Anterior cingulate cortex (tissue), 58 donors: Measurements from ENCODE around the gene CST4.
"Not testable (repeated sequence)": the region's sequence is repeated elsewhere in the genome, so short reads cannot be mapped to it uniquely, and the experiment has no call there.

ENCODE experiments used
- DNase-seq, 58 donors: peaks; one replicate each; lab custom pipeline; 2025; lab: John Stamatoyannopoulos, UW

The CST4 gene

DNA sequence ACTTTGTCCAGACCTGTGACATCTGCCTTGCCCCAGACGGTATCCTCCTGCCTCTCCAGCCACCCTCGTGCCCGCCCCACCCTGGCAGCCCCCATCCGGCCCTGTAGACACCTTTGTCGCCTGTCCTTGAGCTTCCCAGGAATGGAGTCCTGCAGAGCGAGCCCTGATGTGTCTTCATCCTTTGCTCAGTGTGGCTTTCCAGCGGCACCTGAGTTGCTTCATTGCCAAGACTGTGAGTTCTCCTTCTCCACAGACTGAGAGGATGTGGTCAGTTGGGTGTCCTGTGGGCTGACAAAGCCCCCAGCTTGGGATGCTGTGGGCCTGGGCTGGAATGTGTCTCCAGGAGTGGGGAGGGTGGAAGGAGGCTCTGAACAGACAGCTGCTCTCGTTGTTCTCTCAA lies 1.7 kb upstream of the CST4 start:
- DNase-seq, result no peak

DNA sequence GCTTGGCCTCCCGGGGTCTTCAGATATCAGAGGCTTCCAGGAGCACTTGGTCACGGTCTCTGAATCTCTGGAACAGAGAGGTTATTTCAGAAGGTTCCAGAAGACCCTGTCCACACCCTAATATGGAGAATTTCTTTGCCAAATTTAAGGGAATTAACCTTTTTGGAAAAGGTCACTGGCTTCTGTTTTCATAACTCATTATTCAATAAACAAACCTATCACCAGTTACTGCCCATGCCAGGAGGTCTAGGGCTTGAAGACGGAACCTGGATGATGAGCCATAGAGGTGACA lies 507 bp upstream of the CST4 start:
- DNase-seq, result no peak

DNA sequence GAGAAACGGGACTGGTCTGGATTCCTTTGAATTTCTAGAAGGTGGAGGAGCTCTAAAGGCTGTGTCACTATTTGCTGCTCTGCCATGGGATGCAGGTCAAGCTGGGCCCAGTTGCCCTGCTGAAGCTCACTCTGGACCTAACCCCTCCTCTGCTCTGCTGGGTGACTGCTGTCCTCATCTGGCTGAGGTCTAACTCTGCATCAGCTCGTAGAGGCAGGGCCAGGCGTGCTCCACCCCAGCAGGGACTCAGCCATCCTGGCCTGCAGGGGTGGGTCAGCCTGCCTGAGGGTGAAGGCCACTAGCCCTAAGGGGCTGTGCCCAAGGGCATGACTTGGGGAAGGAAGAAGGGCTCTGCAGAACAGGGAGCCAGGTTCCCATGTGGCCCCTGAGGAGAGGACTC lies 852 bp downstream of the CST4 start:
- DNase-seq, result no peak

DNA sequence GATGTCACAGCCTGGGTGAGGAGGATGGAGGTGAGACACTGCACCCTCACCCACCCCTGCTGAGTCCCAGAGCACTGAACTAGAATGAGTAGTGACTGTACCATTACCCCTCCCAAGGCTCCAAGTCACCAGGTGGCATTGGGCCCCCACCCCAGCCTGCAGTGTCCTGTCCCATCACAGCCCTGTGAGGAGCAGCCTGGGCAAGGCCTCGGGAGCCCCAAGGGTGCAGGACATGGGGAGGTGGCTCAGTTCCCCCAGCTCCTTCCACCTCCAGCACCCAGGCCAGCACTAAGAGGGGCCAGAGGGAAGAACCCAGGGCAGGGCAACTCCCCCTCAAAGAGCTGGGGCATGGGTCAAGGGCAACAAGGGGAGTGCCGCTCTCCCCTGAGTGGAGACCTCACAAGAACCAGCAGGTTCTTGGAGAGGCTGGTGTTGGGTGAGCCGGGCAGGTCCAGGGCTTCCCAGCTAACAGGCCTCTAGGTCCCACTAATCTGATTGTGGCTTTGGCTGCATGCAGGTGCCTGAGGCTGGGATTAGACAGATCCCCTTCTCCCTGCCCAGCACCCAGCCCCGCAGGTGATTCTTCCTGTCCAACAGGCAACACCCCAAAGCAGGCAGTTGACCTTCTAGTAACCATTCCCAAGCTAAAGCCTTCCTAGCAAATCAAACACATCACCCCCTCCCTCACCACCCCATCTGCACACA lies 2.6 kb downstream of the CST4 start:
- no peak for DNase-seq

DNA sequence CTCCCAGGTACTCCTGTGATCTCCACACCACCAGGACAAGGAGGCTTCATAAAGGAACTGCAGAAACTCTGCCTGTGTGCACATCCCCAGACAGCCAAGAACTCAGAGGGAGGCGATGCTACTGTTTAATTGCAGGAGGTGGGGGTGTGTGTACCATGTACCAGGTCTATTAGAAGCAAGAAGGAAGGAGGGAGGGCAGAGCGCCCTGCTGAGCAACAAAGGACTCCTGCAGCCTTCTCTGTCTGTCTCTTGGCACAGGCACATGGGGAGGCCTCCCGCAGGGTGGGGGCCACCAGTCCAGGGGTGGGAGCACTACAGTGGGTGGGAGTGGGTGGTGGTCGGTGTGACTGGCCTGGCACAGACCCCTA lies 3.3 kb downstream of the CST4 start:
- DNase-seq, result peak in 1 of 58 donors; percentile 19

DNA sequence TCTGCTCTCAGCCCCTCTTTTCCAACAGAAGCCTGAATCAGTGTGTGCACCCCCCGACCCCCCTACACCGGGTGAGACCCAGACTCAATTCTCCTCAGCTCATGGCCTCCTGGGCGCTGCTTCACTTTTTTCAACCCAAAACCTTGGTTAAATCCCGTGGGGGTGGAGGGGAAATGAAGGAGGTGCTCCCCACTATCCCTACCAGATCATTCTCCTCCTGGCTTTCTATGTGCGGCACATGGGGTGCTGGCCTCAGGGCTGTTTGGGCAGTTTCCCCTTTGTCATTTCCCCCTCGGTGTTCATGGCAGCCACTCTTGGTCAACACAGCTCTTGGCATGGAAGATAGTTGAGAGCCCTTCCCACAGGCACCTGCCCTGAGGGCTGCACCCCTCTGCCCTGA lies 4.6 kb downstream of the CST4 start:
- DNase-seq, result no peak

DNA sequence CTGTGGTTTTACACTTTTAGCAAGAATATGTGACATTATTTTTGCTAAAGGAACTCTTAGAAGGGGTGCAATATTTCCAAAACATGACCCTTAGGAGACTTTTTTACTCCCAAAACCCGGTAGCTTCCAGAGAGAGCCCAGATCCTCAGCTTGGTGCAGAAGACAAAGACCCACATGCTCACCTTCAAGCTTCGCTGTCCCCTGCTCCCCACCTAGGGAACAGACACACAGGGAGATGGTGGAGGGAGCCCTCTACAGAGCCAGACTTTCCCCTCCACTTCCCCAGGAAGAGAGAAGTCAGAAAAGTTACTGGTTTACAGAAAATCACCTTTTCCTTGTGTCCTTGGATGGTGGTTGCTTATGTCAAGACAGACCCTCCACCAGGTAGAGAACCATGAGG lies 5.0 kb downstream of the CST4 start:
- DNase-seq, result no peak

DNA sequence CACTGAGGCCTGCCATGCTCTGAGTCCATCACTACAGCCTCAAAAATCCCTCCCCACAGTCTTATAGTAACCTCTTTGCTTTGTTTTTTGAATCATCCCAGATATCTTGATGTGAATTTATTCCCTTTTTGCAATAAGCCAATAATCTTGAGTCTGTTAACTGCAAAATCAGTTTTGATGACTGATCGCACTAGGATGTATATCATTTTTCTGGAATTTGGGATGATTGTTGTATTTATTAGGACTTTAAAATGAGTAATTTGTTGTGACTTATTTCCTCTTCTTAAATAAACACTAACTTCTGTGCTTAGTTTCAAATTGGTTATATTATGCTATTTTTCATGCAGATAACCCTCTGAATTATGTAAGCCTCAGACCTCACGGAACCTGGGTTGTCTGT lies 5.6 kb downstream of the CST4 start:
- no peak for DNase-seq

DNA sequence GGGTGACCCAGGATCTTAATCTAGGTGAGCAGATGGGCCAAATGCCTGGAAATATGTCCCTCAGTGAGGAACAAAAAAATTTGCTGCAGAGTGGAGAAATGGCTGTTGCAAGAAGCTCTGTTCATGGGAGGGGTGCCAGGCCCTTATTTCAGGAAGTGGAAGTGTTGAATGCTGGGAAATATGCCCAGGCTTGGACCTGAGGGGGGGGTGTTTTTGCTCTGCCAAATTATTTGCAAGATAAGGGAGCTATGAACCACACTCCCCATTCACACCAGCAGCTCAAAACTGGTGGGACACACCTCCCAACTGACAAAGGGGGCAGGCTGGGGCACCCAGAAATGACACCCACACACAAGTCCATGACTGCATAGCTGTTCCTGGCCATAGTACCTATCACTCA lies 8.7 kb downstream of the CST4 start:
- peak in 5 of 58 donors; percentile 6 to 24 (median 12) for DNase-seq

DNA sequence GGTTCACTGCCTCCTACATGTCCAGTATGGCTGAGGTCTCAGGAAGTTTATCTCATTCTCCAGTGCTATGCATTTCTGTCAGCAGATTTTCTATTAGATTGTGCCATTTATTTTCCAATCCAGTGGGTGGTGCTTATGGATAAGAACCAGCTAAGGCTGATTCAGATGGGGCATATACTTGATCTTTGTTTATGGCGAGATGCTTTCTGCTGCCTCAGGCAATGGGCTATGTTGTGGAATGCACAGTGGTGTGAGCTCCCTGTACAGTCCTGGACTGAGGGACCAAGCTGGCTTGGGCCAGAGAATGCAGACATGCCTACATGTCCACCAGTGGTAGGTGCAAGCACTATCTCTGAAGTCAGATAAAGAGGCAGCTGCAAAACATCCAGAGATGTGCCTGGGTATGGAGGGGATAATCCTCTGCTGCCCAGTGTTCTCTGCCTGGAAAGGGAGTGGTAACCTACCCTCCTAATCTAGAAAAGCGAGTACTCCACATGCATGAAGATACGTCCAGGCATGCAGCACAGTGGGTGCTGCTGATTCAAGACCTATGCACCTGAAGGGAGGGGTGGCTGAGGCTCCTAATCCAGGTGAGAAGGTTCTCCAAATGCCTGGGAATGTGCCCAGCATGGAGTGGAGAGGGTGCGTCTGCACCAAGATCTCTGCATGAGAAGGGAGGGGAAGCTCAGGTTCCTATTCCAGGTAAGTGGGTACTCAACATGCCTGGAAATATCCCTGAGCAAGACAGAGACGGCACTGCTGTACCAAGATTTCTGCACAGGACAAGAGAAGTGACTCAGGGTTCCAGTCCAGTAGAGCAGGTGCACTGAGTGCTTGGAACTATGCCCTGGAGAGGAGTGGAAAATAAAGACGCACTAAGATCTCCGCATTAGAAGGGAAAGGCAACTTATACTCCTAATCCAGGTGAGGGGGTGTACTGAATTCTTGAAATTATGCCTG lies 9.4 kb downstream of the CST4 start:
- DNase-seq, result no peak

DNA sequence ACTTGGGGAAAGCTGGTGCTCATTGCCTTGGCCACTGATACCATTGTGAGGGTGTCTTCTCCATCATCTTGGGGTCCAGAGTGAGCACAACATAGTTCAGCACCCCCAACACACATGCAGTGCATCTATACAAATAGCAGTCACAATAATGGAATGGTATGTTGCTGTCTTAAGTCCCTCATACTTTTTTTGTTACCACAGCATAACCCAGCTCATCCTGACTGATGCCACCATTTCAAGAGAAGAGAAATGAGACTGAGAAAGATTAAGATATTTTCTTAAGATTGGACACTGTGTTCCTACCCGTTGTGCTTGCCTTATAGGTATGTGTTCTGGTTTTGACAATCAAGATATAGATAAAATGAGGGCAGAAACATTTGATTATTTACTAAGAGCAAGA lies 15.6 kb downstream of the CST4 start:
- no peak for DNase-seq

DNA sequence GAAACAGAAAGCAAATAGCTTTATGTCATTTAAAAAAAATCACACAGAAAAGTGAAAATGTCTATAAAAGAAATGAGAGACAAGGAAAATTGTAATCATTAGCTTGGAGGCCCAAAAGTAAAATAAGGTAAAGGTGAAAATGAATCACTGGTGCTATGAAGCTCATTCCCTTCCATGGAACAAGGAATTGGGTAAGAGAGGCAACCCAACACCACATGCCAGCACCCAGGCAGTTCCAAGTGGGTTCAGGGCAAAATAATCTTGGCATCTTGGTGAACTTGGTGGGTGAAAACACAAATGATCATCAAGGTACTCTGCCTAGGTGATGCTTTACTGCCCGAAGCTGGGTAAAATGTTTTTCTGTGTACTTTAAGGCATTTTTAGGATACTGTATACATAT lies 16.7 kb downstream of the CST4 start:
- no peak for DNase-seq

DNA sequence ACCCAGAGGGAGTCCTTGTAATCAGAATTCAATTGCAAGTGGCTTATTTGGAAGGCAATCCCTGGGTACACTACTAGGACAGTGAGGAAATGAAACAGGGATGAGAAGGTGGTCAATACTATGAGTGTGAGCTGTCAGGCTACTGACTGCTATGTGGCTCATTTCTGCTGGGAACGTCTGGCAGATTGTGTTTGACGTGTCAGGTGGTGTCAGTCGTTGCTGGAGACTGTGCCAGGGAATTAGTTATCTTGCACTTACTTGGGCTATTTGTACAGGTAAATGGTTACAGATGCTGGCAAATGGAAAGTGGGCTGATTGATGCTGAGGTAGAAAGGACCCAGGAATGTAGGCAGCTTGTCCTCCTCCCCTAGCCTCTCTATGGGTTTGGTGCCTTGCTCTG lies 17.4 kb downstream of the CST4 start:
- DNase-seq, result no peak

DNA sequence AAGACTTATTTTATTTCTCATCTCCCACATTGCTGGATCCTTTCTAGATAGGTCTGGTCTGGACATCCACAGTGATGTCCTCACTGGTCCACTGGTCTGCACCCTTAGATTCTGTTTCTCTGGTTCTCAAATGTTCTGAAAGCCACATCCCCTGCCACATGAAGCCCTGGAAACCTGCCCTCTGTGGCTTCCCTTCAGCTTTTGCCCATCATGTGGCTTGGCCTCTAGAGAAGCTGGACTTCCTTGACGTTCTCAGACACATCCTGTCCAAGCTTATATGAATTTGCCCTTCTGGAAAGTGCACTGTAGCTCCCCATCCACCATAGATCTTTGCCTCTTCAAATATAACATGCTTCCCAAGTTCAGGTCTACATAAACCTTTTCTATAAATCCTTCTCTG lies 18.5 kb downstream of the CST4 start:
- no peak for DNase-seq

DNA sequence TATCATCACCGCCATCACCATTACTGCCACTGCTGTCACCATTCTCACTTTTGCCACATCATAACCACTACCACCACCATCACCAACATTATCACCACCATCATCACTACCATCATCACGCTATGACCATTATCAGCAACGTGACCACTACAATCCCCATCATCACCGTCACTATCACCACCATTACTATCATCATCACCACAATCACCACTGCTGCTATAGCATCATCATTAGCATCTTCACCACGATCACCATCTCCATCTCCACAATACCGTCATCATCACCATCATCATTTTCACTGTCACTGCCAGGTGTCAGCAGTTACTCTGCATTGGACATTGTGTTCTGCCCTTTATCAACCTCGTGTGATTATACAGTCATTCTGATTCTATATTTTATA lies 19.0 kb downstream of the CST4 start:
- no peak for DNase-seq

DNA sequence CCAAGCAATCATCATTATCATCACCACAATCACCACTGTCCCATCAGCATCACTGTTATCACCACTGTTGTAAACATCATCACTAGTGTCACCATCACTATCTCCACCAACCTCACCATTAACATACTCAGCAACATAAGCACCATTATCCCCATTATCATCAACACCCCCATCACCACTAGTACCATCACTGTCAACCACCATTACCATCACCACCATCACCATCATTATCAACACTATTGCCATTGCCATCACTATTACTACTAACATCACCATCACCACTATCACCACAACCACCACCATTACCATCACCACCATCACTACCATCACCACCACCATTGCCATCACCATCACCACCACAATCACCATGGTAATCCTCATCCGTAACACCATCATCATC lies 19.5 kb downstream of the CST4 start:
- no peak for DNase-seq

DNA sequence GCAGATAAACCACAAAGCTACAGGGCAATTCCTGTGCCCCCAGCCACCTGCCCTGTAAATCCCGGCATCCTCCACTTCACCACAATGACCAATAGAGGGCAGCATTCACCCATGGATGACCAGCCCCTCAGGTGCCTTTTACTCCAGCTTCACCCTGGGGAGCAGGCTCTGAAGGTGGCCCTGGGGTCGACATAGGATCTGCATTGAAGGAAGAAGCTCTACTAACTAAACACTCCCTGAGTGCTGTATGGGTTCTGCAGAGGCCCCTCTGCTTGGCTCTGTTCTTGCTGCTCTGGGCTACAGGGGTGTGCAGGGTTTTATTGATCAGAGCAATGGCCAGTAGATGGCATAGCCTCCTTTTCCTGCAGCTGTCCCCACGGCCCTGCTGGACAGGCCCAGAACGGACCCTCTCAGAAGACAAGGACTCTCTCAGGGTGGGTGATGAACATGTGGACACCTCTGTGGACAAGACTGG lies 20.3 kb downstream of the CST4 start:
- DNase-seq, result peak in 30 of 58 donors; percentile 7 to 48 (median 18)

DNA sequence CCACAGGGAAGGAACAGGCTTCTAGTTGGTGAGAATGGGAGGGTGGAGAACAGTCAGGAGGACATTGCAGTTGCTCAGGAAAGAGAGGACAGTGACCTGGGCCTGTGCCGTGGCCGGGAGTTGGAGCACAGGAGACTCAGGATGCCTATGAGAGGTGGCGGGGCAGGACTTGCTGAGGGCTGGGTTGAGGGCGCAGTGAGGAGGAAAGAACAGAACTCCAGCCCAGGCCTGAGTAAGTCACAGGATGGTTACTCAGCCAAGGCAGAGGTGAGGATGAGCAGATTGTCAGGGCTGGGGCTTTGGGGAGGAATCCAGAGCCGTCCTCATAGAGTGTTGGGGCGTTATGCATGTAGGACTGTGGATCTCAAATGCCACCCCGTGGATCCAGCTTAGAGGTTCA lies 21.2 kb downstream of the CST4 start:
- DNase-seq, result no peak

DNA sequence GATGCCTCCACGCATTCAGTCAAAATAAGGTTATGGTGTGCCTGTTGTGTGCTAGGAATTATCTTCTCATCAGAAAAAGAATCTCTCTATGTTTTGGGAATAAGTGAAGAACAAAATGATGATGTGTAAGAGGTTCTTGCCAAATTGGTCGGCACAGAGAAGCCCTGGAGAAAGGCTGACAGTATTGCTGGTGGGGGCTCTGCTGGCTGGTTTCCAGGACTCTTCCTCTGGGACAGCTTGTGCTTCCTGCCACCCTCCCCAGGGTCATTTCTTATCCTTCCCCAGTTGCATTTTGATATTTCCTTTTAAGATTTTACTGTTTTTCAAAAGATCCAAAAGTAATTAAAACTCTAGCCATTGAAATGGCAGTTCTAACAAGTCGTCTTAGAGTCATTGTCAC lies 22.1 kb downstream of the CST4 start:
- no peak for DNase-seq

DNA sequence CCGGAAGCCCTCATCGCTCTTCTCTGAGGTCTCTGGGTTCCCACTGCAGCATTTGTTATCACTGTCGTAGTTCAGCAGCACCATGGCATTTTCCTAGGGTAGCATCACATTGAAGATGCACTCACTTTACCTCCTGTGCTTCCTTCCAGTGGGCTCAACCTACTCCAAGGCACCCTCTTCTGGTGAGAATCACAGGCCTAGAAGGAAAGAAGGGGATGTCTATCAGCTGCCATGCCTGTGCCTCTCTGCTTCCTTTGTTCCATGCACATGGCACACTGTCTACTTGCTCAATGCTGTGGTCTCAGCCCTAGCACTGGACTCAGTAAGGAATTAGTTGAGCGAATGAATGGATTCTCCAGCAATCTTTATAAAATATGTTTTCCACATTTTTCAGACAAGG lies 22.6 kb downstream of the CST4 start:
- DNase-seq, result no peak

DNA sequence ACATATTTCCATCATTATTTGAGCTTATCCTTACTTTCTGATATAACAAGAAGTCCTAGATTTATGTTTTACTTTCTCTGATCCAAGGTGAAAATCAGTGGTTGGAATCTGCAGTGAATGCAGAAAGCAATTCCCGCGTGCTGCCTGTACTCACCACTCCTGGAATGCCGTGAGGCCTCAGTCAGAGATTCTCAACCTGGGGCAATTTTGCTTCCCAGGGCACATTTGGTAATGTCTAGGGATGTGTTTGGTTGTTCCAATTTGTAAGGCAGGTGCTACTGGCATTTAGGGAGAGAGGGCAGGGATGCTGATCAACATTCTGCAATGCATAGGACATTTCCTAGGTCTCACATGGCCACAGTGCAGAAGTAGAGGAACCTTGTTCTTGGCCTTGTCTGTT lies 23.9 kb downstream of the CST4 start:
- no peak for DNase-seq

DNA sequence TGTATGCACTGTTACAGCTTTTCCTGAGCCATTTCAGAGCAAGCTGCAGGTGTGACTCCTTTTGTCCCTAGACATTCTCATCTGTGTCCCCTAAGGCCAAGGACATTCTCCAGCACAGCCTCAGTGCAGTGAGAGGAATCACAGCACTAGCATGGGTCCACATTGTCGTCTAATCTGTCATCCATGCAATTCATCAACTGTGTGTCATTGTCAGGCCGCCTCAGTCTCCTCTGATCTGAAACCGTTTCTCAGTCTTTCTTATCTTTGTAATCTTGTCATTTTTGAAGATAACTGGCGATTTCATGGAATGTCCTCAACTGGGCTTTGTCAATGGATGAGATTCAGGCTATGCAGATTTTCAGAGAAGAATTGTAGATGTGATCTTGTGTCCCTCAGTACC lies 24.8 kb downstream of the CST4 start:
- DNase-seq, result not testable (repeated sequence)
